ENCODE measurements around the gene RSF1. TPM values are rescaled to one million over a fixed set of nuclear protein-coding genes. Genes with fewer than 3 reads are reported as not detected.
A peak's percentile ranks its signal among the peaks of the same experiment; 100 is the strongest.

RSF1 gene
- polyA plus RNA-seq, 1 experiment = 26.8 TPM

GRCh38 chr11:77654770-77655434 is 165.6 kb downstream of the RSF1 start:
- TF ChIP-seq CTCF (IDR thresholded peaks at IDR 0.05; ENCODE audit: low read depth, low read length) = no peak
- CTCF ChIA-PET = interaction anchor here (0.5 kb wide), 1 partner anchor 450 kb away, joined by 3 read pairs; no protein-coding TSS in a partner anchor
- POLR2A ChIA-PET = interaction anchor here (0.6 kb wide), 2 partner anchors 12 to 263 kb away, joined by 4 to 7 read pairs; no protein-coding TSS in a partner anchor
- peak overlapping the region; percentile 43 for H3K27ac ChIP-seq (ENCODE audit: low read depth, low read length)
- no peaks in the 10 kb centered on the region for H3K27me3 ChIP-seq (ENCODE audit: control insufficient read depth, insufficient read depth, low read length)
- no peaks in the 10 kb centered on the region for H3K9me3 ChIP-seq (ENCODE audit: control insufficient read depth, insufficient read depth, low read length)
- no peak overlapping the region for H3K4me3 ChIP-seq (ENCODE audit: low read depth, low read length)
- DNase-seq (ENCODE audit: low read depth, low spot score) = no peak

GRCh38 chr11:77650123-77650522 is 170.4 kb downstream of the RSF1 start:
- Histone ChIP-seq H3K27ac (ENCODE audit: low read depth, low read length) (no peak overlapping the region), H3K27me3 (ENCODE audit: control insufficient read depth, insufficient read depth, low read length) (no peaks in the 10 kb centered on the region), H3K9me3 (ENCODE audit: control insufficient read depth, insufficient read depth, low read length) (no peaks in the 10 kb centered on the region), H3K4me3 (ENCODE audit: low read depth, low read length) (no peak overlapping the region)
- no peak for TF ChIP-seq CTCF (IDR thresholded peaks at IDR 0.05; ENCODE audit: low read depth, low read length)
- ChIA-PET POLR2A (no interaction called here), CTCF (no interaction called here)
- no peak for DNase-seq (ENCODE audit: low read depth, low spot score)

- ChIA-PET POLR2A (no interaction called here), CTCF (interaction anchor here (1.5 kb wide), 1 partner anchor 28 kb away, joined by 3 read pairs; no protein-coding TSS in a partner anchor)
- TF ChIP-seq CTCF (IDR thresholded peaks at IDR 0.05; ENCODE audit: low read depth, low read length) = no peak
- no peak for DNase-seq (ENCODE audit: low read depth, low spot score)
- Histone ChIP-seq H3K27me3 (ENCODE audit: control insufficient read depth, insufficient read depth, low read length) (no peaks in the 10 kb centered on the region), H3K27ac (ENCODE audit: low read depth, low read length) (no peak overlapping the region), H3K4me3 (ENCODE audit: low read depth, low read length) (no peak overlapping the region), H3K9me3 (ENCODE audit: control insufficient read depth, insufficient read depth, low read length) (no peaks in the 10 kb centered on the region)
These were observed 172.7 kb downstream of the RSF1 start for GRCh38 chr11:77647654-77648305.

DNA sequence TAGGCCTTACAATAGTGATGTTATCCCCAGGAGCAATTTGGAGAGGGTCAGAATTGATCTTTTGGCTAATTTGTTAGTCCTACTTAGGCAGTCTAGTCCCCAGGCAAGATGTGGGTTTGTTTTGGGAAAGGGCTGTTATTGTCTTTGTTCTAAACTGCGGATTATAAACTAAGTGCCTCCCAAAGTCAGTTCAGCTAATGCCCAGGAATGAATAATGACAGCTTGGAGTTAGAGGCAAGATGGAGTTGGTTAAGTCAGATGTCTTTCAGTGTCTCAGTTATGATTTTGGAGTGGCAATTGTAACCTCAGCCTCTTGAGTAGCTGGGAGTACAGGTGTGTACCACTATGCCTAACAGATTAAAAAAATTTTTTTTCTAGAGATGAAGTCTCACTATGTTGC is 175.6 kb downstream of the RSF1 start:
- CTCF ChIA-PET = no interaction called here
- no peaks in the 10 kb centered on the region for H3K27me3 ChIP-seq (ENCODE audit: control insufficient read depth, insufficient read depth, low read length)

More for the DNA sequence above, 175.6 kb downstream of the RSF1 start:
- TF ChIP-seq CTCF (IDR thresholded peaks at IDR 0.05; ENCODE audit: low read depth, low read length) = no peak
- Histone ChIP-seq H3K4me3 (ENCODE audit: low read depth, low read length) (no peak overlapping the region), H3K9me3 (ENCODE audit: control insufficient read depth, insufficient read depth, low read length) (peaks cover 5% of the 10 kb centered on the region; the same call in 1 of the 2 replicates), H3K27ac (ENCODE audit: low read depth, low read length) (no peak overlapping the region)
- POLR2A ChIA-PET = interaction anchor here (0.6 kb wide), 2 partner anchors 49 to 494 kb away, joined by 3 read pairs; no protein-coding TSS in a partner anchor
- DNase-seq (ENCODE audit: low read depth, low spot score) = no peak
